GM18907 (cell line): Measurements from ENCODE around the gene VWA5B1.
"Not testable (repeated sequence)": the region's sequence is repeated elsewhere in the genome, so short reads cannot be mapped to it uniquely, and the experiment has no call there.

Source experiments
- ATAC-seq: cut with Tn5 transposase; IDR thresholded peaks from one replicate; pipeline ENCODE4 v1.9.1; 2021; ENCODE audit warnings: mild to moderate bottlenecking, moderate library complexity; ENCODE audit not compliant: unreplicated experiment

The VWA5B1 gene, protein sequence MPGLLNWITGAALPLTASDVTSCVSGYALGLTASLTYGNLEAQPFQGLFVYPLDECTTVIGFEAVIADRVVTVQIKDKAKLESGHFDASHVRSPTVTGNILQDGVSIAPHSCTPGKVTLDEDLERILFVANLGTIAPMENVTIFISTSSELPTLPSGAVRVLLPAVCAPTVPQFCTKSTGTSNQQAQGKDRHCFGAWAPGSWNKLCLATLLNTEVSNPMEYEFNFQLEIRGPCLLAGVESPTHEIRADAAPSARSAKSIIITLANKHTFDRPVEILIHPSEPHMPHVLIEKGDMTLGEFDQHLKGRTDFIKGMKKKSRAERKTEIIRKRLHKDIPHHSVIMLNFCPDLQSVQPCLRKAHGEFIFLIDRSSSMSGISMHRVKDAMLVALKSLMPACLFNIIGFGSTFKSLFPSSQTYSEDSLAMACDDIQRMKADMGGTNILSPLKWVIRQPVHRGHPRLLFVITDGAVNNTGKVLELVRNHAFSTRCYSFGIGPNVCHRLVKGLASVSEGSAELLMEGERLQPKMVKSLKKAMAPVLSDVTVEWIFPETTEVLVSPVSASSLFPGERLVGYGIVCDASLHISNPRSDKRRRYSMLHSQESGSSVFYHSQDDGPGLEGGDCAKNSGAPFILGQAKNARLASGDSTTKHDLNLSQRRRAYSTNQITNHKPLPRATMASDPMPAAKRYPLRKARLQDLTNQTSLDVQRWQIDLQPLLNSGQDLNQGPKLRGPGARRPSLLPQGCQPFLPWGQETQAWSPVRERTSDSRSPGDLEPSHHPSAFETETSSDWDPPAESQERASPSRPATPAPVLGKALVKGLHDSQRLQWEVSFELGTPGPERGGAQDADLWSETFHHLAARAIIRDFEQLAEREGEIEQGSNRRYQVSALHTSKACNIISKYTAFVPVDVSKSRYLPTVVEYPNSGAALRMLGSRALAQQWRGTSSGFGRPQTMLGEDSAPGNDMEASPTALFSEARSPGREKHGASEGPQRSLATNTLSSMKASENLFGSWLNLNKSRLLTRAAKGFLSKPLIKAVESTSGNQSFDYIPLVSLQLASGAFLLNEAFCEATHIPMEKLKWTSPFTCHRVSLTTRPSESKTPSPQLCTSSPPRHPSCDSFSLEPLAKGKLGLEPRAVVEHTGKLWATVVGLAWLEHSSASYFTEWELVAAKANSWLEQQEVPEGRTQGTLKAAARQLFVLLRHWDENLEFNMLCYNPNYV

GRCh38 chr1:20290624-20291597 is at the start of gene VWA5B1:
VWA5B1 (plus strand) TSS chr1:20290875; CDS start chr1:20310602, 19,727 bp downstream.
- no peak for ATAC-seq

DNA sequence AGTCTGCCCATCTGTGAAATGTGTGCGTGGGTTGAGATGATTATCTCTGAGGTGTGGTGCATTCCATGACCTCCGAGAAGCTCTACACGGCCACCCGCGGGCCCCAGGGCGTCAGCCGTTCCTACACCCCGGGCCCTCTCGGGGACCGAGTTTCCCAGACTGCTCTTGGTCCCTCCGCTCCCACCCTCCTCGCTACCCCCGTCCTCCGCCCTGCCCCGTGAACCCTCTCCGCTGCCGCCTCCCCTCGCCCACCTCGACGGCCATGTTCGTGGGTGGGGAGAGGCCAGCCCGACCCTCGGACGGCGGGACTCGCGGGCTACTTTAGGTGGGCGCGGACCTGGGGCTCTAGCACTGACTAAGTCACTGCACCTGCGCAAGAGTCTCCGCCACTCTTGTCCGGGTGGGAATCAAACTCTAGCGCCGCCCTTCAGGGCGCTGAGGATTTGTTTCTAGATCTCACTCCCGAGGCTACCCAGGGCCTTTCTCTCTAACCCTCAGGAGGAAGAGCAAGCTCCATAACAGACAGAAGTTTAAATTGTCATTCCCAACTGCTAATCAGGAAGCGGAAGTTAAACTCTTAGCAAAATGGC is 47.7 kb upstream of the VWA5B1 start:
- no peak for ATAC-seq

GRCh38 chr1:20248971-20249612 is 41.6 kb upstream of the VWA5B1 start:
- ATAC-seq, result no peak

DNA sequence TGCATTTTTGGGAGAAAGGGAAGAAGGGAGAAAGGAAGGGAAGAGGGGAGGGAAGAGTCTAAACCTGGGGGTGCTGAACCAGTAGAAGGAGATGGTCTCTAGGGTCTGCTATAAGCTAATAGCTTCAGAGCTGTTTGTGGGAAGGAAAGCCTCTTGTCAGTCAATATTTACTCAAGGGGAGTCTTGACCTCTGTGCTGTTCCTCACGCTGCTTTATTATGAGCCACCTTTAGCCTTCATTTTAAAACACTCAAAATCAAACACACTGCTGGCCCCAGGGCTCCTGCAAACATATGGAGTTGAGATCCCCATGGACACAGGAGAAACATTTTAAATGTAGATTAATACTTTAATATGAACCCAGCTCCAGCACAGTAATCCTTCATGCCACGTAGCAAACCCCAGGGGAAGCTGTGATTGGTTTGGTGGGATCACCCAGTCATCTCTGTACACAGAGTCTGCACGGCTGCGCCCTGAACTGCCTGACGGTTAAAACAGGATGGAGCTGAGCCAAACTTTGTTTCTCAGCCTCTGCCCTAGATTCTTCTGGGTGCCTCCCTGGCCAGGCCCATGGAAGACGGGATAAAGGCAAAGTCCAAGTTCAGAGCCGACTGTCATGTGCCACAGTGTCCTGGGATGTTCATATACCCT is 40.2 kb upstream of the VWA5B1 start:
- no peak for ATAC-seq

GRCh38 chr1:20252587-20252986 is 38.1 kb upstream of the VWA5B1 start:
- no peak for ATAC-seq

GRCh38 chr1:20255666-20256065 is 35.0 kb upstream of the VWA5B1 start:
- ATAC-seq, result no peak

DNA sequence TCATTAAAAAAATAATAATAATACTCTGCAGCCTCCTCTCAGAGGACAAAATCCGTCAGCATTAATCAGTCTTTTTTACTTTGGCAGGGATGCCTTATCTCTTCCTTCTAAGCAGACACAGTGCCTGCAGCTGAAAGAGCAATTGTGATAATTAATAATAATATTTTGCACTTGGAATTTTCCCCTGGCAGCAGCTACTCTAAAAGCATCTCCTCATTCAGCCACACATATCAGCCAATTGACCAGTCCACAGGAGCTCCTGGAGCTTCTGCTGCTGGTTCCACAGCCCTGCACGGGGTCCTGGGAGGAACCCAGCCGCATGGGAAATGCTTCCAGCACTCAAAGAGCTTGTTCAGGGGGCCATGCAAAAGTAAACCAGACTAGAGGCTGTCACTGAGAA is 31.0 kb upstream of the VWA5B1 start:
- no peak for ATAC-seq

DNA sequence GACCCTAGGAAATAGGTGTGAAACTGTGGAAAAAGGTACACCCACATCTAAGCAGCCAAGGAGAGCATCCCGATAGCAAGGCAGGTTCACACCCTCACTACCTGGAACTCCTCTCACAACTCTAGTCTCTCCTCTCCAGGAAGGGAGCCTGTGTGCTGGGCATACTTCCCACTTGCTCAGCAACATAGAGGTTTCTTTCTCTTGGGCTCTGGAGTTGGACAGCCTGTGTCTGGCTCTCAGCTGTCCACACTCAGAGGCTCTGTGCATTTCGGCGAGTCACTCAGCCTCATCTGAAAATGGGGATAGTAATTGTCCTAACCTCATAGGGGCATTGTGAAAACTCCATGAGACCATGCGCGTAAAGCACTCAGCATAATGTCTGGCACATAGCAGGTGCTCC is 29.6 kb upstream of the VWA5B1 start:
- ATAC-seq, result no peak

DNA sequence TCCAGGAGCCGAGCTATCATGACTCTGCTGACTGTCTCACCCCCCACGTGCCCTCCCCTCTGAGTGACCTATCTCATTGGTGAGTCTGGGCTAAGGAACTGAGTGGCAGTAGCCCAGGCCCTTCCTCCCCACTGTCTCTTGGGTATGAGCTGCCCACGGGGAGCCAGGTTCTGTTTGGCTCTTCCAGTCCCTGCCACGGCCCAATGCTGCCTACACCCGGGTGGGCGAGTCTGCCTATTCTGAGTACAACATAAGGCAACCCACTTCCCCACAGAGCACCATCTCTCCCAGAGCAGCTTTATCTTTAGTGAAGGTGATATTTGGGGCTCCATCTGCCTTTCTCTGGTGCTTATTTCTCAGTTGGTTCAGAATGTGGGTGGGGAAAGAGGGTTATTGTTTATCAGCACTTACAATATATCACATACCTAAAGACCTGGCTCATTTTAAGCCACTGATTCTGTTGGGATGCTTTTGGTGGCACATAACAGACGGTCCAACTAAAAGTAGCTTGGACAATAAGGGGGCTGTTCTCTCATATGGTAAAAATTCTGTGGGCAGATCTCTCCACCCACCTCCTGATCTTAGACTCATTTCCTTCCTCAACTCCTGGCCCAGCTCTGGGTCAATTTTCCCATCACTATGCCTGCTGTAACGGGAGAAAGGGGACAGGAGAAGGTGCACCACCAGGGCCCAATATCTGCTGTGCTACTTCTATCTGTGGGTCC is 27.7 kb upstream of the VWA5B1 start:
- no peak for ATAC-seq

DNA sequence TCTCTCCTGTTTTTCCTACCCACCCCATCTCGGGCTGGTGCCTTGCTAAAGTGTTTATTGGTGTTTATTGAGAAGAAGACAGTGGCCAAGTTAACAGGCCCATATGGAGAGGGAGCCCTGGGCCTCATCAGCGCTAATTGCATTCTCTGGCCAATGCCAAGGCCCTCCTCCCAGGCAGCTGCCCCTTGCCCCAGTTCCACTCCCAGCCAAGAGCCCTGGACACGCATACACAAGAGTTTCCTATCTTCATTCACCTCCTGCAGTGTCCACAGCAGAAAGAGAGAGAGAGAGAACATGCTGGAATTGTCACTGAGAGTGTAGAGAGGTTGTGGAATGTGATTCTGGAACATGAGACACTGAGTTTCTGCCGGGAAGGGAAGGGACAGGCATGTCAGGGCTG is 25.4 kb upstream of the VWA5B1 start:
- no peak for ATAC-seq

GRCh38 chr1:20266141-20266540 is 24.5 kb upstream of the VWA5B1 start:
- ATAC-seq, result no peak

DNA sequence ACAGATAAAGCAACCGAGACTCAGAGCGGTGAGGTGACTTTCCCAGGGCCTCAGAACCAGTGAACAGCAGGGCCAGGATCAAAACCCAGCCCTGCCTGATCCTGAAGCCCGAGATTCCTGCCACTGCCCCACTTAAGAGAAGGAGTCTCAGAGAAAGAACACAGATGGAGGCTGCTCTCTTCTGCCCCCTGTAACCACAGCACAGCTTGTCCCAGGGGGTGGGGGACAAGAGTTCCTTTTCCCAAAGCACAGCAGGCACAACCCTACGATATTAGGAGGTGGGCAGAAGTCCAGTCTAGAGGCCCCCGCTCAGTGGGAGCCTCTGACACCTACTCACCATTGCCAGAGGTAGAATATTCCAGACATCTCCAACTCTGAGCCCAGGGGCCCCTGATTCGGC is 24.0 kb upstream of the VWA5B1 start:
- no peak for ATAC-seq

DNA sequence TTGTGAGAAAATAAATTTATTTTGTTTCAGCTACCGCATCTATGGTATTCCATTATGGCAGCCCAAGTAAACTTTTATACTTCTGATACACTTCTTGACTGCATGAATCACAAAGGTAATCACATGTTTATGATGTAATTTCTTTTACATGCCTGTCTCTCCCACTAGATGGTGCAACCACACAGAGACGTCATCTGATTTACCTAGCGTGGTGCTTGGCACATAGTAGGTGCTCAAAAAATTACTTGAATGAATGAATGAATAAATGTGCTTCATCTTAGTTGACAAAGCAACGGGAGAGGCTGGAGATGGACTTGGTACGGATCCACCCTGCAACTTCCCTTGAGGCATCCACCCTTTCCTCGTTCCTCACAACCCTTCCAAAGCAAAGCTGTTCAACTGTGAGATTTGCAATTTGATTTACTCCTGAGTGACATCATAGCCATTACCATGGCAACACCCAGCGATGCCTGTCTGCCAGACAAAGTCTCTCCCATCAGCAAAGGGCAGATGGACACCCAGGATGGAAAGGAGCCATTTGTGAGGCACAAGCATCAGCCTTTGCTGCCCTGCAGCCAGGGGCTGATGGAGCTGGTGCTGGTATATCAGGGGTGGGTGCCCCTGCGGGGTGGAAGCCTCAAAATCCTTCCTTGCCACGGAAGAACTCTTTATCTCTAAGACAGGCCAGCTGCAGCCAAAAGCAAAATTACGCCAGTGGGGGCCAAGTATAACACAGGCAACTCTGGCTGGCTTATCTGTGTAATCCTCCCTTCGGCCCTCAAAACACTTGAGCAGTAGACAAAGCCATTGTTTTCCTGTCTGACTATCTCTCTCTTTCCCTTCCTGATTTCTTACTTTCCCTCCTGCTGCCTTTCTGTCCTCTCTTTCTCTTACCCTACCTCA is 18.9 kb upstream of the VWA5B1 start:
- ATAC-seq, result no peak

DNA sequence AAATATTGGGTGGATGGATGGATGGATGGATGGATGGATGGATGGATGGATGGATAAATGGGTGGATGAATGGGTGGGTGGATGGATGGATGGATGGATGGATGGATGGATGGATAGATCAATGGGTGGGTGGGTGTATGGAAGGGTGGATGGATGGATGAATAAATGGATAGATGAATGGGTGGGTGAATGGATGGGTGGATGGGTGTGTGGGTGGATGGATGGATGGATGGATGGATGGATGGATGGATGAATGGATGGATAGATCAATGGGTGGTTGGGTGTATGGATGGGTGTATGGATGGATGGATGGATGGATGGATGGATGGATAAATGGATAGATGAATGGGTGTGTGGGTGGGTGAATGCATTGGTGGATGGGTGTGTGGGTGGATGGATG is 17.0 kb upstream of the VWA5B1 start:
- ATAC-seq, result not testable (repeated sequence)

GRCh38 chr1:20275319-20275925 is 15.3 kb upstream of the VWA5B1 start:
- no peak for ATAC-seq

DNA sequence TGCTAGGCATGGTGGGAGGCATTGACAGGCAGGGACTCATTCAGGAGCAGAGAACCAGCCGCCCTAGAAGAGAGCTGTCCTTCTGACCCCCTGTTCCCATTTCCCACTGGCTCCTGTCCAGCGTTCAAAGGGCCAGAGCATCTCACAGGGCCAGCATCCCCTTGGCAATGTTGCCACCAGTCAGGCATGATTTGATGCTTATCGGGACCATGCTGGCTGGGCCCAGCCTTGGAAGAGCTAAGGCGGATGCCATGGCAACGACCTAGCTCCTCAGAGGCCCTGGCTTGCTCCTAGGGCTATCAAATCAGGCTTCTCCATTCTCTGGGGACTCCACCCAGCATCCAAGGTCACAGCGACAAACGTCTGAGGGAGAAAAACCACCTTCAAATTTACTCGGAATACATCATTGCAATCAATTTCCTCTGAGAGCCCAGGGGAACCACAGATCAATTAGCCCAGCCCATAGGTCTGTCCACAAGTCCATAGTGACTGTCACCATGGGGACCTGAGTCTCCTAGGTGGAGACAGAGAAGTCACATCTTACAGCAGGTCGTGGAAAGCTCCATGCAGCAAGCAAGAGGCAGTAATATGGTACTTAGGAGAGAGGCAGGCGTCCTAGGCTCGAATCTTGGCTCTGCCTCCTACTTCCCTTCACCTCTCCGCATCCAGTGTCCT is 14.1 kb upstream of the VWA5B1 start:
- no peak for ATAC-seq
